Testis (tissue), 2 donors: ENCODE measurements around the gene RPP30.

ENCODE experiments used
- CTCF ChIP-seq, 3 experiments: fragments of 450-650 bp in 2 of 3; fragments of 200-600 bp in 1 of 3; sonication (generic) in 1 of 3; IDR thresholded peaks; one replicate each; pipeline ENCODE4 v1.5.1; 2016 to 2019; ENCODE audit warnings: antibody characterized with exemption in 3 of 3, mild to moderate bottlenecking in 2 of 3, moderate library complexity in 1 of 3
- POLR2A ChIP-seq: fragments of 450-650 bp; IDR thresholded peaks from one replicate; pipeline ENCODE4 v1.6.1; 2017; ENCODE audit warnings: antibody characterized with exemption, mild to moderate bottlenecking, moderate library complexity

- TF ChIP-seq POLR2A (no peak), CTCF (IDR thresholded peaks at IDR 0.05) (no peak)
Observed at GRCh38 chr10:90879062-90879461, 7.3 kb downstream of the RPP30 start.
